ENCODE data around the gene MPG.

GRCh38 chr16:106623-107324 is 28.7 kb downstream of the MPG start:
- TF ChIP-seq EP300 (IDR thresholded peaks at IDR 0.05) (no peak), CTCF (IDR thresholded peaks at IDR 0.05) (peak; percentile 67 to 83 (median 77)), POLR2AphosphoS5 (IDR thresholded peaks at IDR 0.05) (peak in 1 of 2 donors; percentile 31), POLR2A (IDR thresholded peaks at IDR 0.05; ENCODE audit: low read depth) (no peak)

Data from esophagus muscularis mucosa (tissue), 4 donors.